GM12878 (cell line): ENCODE measurements around the gene CACNA2D4. TPM values are rescaled to one million over a fixed set of nuclear protein-coding genes. Genes with fewer than 3 reads are reported as not detected.

Experiments
- ATAC-seq: fragments of 200-7000 bp; cut with Tn5 transposase; 3 replicates; pipeline ENCODE4 v1.9.1; 2020; ENCODE audit warnings: mild to moderate bottlenecking, moderate library complexity
- BruUV-seq: library from RNA; stranded (reverse); fragments of 400-500 nt; replicated peaks from 2 replicates; lab custom pipeline; 2021; lab: Mats Ljungman, UMichigan
- CTCF ChIA-PET: fragments of 300-600 bp; sonication (Branson Sonifier 250); formaldehyde crosslinking; extraction: SDS; loops from one replicate; lab custom pipeline; 2021; ENCODE audit warnings: inconsistent platforms; lab: Yijun Ruan, JAX
- POLR2A ChIA-PET: fragments of 350-600 bp; formaldehyde crosslinking; extraction: SDS; loops from one replicate; lab custom pipeline; 2021; ENCODE audit warnings: inconsistent platforms; lab: Charles Lee
- RAD21 ChIA-PET: fragments of 300-600 bp; sonication (Branson Sonifier 250); formaldehyde crosslinking; loops from one replicate; lab custom pipeline; 2023; ENCODE audit warnings: antibody characterized with exemption; ENCODE audit not compliant: unreplicated experiment; lab: Charles Lee
- SMC1A ChIA-PET: fragments of 300-600 bp; sonication (Branson Sonifier 250); formaldehyde crosslinking; loops from one replicate; lab custom pipeline; 2023; ENCODE audit not compliant: unreplicated experiment, uncharacterized antibody; lab: Charles Lee
- DNase-seq: peaks from one replicate; pipeline ENCODE4 v3.0.0-alpha.2; 2011; ENCODE audit warnings: low read depth, low spot score
- FAIRE-seq: peaks from 3 replicates; lab custom pipeline; 2011; peaks lifted over from hg19 to GRCh38; lab: Jason Lieb, UNC
- H2AFZ ChIP-seq: 2 replicates; pipeline ENCODE4 v1.6.0; 2011; ENCODE audit warnings: low read depth, low read length, control low read depth; ENCODE audit not compliant: control insufficient read depth
- H3K27ac ChIP-seq: 2 replicates; pipeline ENCODE4 v1.5.1; 2011; ENCODE audit warnings: control low read depth; ENCODE audit not compliant: control insufficient read depth, insufficient read depth
- H3K27me3 ChIP-seq, 2 experiments: replicated peaks in 1 of 2; 2 replicates each; pipeline versions ENCODE4 v1.6.0 to v1.6.1; 2011; ENCODE audit warnings: low read length in 1 of 2; ENCODE audit not compliant: control insufficient read depth in 2 of 2, insufficient read depth in 2 of 2
- H3K36me3 ChIP-seq, 2 experiments: 2 replicates each; pipeline ENCODE4 v1.5.1; 2011; ENCODE audit warnings: low read length in 1 of 2; ENCODE audit not compliant: control insufficient read depth in 2 of 2, insufficient read depth in 2 of 2
- H3K4me1 ChIP-seq: 2 replicates; pipeline ENCODE4 v1.6.1; 2011; ENCODE audit warnings: mild to moderate bottlenecking, low read length, moderate library complexity, mixed read lengths; ENCODE audit not compliant: control insufficient read depth, insufficient read depth
- H3K4me2 ChIP-seq: 2 replicates; pipeline ENCODE4 v1.6.0; 2011; ENCODE audit warnings: control low read depth; ENCODE audit not compliant: control insufficient read depth, insufficient read depth
- H3K4me3 ChIP-seq: fragments of 200-600 bp; sonication (generic); 2 replicates; pipeline ENCODE4 v1.5.1; 2016
- H3K79me2 ChIP-seq: 2 replicates; pipeline ENCODE4 v1.6.0; 2011; ENCODE audit warnings: low read length; ENCODE audit not compliant: control insufficient read depth, insufficient read depth
- H3K9ac ChIP-seq: 2 replicates; pipeline ENCODE4 v1.8.0; 2011; ENCODE audit warnings: low read length, control low read depth, mixed read lengths; ENCODE audit not compliant: control insufficient read depth, insufficient read depth
- H3K9me3 ChIP-seq: replicated peaks from 3 replicates; pipeline ENCODE4 v1.5.1; 2011; ENCODE audit warnings: mild to moderate bottlenecking, low read length; ENCODE audit not compliant: control insufficient read depth, insufficient read depth
- H4K20me1 ChIP-seq: 2 replicates; pipeline ENCODE4 v1.6.0; 2011; ENCODE audit not compliant: control insufficient read depth, insufficient read depth
- ASH2L ChIP-seq: fragments of 300-600, 200-600 bp; sonication (generic); IDR thresholded peaks from 2 replicates; pipeline ENCODE4 v1.6.1; 2017; ENCODE audit warnings: low read depth, mild to moderate bottlenecking, borderline replicate concordance
- HDGF ChIP-seq: fragments of 450-650 bp; IDR thresholded peaks from 2 replicates; pipeline ENCODE4 v1.6.1; 2016; ENCODE audit warnings: antibody characterized with exemption
- KAT2A ChIP-seq: conservative IDR thresholded peaks from 2 replicates; pipeline ENCODE4 v1.6.1; 2011; ENCODE audit warnings: low read depth, low read length; ENCODE audit not compliant: control insufficient read depth
- MXI1 ChIP-seq: fragments of 150-350 bp; IDR thresholded peaks from 2 replicates; pipeline ENCODE4 v1.6.1; 2011; ENCODE audit warnings: low read depth, mild to moderate bottlenecking, inconsistent platforms, low read length, improper control_type of control experiment
- PAX5 ChIP-seq: IDR thresholded peaks from 2 replicates; pipeline ENCODE4 v1.6.1; 2011; ENCODE audit warnings: low read depth, low read length, borderline replicate concordance
- POLR2A ChIP-seq: IDR thresholded peaks from 2 replicates; pipeline ENCODE4 v1.6.1; 2011; ENCODE audit warnings: low read depth, mild to moderate bottlenecking, low read length
- POU2F2 ChIP-seq: IDR thresholded peaks from 3 replicates; pipeline ENCODE4 v1.6.1; 2011; ENCODE audit warnings: low read depth, mild to moderate bottlenecking, low read length, borderline replicate concordance
- RELA ChIP-seq: fragments of 450-650 bp; IDR thresholded peaks from 2 replicates; pipeline ENCODE4 v1.8.0; 2014; ENCODE audit warnings: borderline replicate concordance; ENCODE audit not compliant: partially characterized antibody
- TCF12 ChIP-seq: IDR thresholded peaks from 2 replicates; pipeline ENCODE4 v1.6.1; 2011; ENCODE audit warnings: low read depth, mild to moderate bottlenecking, low read length
- ZNF207 ChIP-seq: fragments of 450-650 bp; IDR thresholded peaks from 2 replicates; pipeline ENCODE4 v1.6.1; 2014; ENCODE audit warnings: antibody characterized with exemption, mild to moderate bottlenecking, borderline replicate concordance
- ZNF622 ChIP-seq: fragments of 450-650 bp; IDR thresholded peaks from 2 replicates; pipeline ENCODE4 v1.6.1; 2017; ENCODE audit warnings: mild to moderate bottlenecking, inconsistent platforms
- WGBS: methylation state at CpG from one replicate; pipeline ENCODE4 v1.1.6; 2016; ENCODE audit warnings: low lambda C conversion rate; ENCODE audit not compliant: insufficient replicate concordance, insufficient coverage; ENCODE audit errors: missing lambda C conversion rate; 5-methylcytosine and 5-hydroxymethylcytosine counted together
- in situ Hi-C: fragments of 300-500 bp; cut with MboI; formaldehyde crosslinking; loops from 9 replicates; pipeline ENCODE4 v1.14.3; 2018; ENCODE audit warnings: mixed read lengths
- intact Hi-C: fragments of 100-400 bp; cut with micrococcal nuclease; formaldehyde crosslinking; loops from one replicate; pipeline ENCODE4 v1.14.2; 2022; ENCODE audit not compliant: unreplicated experiment
- polyA plus RNA-seq, 11 experiments: library from polyadenylated mRNA; depleted of rRNA in 4 of 11; unstranded in 6 of 11; stranded (reverse) in 5 of 11; fragments of >200 nt; fragmentation: Nextera tagmentation in 4 of 11; fragmentation: Illumina TruSeq in 1 of 11; extraction: Ambion mirVana in 4 of 11; extraction: Trizol in 1 of 11; gene quantifications; 1 replicate in 1 of 11; 2 replicates in 10 of 11; pipeline versions ENCODE4 v1.2.1 to v1.2.3, GENCODE V29; 2011 to 2016; ENCODE audit warnings: inconsistent platforms in 2 of 11, missing spikeins in 2 of 11, low read depth in 1 of 11
- total RNA-seq, 4 experiments: library from RNA; depleted of rRNA in 3 of 4; stranded (reverse); fragments of >200 nt in 3 of 4; fragmentation: Illumina TruSeq in 1 of 4; extraction: Trizol in 1 of 4; gene quantifications; 2 replicates each; pipeline versions ENCODE4 v1.2.1 to v1.2.3, GENCODE V29; 2013 to 2021
- TF ChIP-seq, protein P1 (sequence below): IDR thresholded peaks from 2 replicates; pipeline ENCODE4 v1.6.1; 2012; ENCODE audit warnings: low read length, inconsistent platforms
- TF ChIP-seq, protein P2 (sequence below), 3 experiments: IDR thresholded peaks in 2 of 3; conservative IDR thresholded peaks in 1 of 3; 2 replicates each; pipeline ENCODE4 v1.5.1; 2011; ENCODE audit warnings: low read depth in 3 of 3, low read length in 3 of 3, mild to moderate bottlenecking in 3 of 3, control low read depth in 2 of 3, moderate library complexity in 2 of 3, inconsistent platforms in 1 of 3, mixed read lengths in 1 of 3; ENCODE audit not compliant: control insufficient read depth in 2 of 3, insufficient read depth in 1 of 3; ENCODE audit errors: extremely low read depth in 1 of 3
- TF ChIP-seq, protein P3 (sequence below): fragments of 450-650 bp; IDR thresholded peaks from 2 replicates; pipeline ENCODE4 v1.6.1; 2016; ENCODE audit warnings: mild to moderate bottlenecking

CACNA2D4 gene
- total and polyA plus RNA-seq, 10 of the 15 experiments (the other 5 are each of a cell fraction or from before 2014, with no cell fraction given), result 0.03 to 1.0 (median 0.65) TPM

DNA sequence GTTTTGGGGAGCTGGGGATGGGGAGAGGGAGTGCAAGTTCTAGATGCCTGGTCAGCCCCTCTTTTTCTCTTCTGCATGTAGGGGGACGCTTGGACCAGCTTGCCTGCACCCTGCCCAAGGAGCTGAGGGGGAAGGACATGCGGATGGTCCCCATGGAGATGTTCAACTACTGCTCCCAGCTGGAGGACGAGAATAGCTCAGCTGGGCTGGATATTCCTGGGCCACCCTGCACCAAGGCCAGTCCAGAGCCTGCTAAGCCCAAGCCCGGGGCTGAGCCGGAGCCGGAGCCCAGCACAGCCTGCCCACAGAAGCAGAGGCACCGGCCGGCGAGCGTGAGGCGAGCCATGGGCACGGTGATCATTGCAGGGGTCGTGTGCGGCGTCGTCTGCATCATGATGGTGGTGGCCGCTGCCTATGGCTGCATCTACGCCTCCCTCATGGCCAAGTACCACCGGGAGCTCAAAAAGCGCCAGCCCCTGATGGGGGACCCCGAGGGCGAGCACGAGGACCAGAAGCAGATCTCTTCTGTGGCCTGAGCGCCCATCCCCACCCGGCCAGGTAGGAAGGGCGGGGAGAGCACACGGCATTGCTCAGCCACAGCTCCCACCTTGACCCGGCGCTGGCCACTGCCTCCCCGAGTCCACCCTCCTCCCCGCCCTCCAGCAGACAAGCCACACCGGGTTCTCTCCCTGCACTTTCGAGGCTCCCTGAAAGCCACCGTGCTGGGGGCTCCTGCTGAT lies 84.1 kb downstream of the CACNA2D4 start (continued):
- TF ChIP-seq KAT2A, result no peak
- TF ChIP-seq, protein P1, sequence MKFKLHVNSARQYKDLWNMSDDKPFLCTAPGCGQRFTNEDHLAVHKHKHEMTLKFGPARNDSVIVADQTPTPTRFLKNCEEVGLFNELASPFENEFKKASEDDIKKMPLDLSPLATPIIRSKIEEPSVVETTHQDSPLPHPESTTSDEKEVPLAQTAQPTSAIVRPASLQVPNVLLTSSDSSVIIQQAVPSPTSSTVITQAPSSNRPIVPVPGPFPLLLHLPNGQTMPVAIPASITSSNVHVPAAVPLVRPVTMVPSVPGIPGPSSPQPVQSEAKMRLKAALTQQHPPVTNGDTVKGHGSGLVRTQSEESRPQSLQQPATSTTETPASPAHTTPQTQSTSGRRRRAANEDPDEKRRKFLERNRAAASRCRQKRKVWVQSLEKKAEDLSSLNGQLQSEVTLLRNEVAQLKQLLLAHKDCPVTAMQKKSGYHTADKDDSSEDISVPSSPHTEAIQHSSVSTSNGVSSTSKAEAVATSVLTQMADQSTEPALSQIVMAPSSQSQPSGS, result no peak

DNA sequence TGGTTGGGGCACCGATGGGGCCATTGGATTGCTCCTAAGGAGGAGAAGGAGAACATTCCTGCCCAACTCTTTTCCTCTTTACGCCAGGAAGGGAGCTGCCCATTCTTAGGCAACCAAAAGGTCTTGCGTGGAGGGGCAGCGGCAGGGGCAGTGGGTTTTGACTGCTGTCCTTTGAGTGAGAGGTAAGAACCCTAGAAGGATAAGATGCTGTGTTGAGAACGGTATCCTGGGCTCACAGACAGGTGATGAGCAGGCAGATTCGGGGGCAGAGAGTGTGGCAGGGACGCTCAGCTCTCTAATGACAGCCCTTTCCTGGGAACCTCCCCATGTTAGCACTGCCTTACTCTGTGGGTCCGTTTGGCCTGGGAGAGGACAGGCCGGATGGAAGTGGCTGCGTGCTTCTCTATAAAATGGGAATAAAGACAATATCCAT lies 84.8 kb downstream of the CACNA2D4 start:
- in situ Hi-C loops, result no loop called here
- BruUV-seq, result no TSS peak
- intact Hi-C loops, result no loop called here
- no peak for ATAC-seq
- RAD21 ChIA-PET, result no interaction called here
- Histone ChIP-seq H3K9me3 (no peaks in the 10 kb centered on the region), H3K27me3 (peaks cover 2 to 4% of the 10 kb centered on the region in 2 experiments; a peak in 3 of 4 replicates), H2AFZ (no peak overlapping the region), H3K36me3 (no peaks in the 10 kb centered on the region), H3K4me1 (no peaks in the 10 kb centered on the region), H3K4me3 (no peak overlapping the region), H3K4me2 (no peak overlapping the region), H3K27ac (no peak overlapping the region), H3K9ac (no peak overlapping the region), H4K20me1 (no peaks in the 10 kb centered on the region), H3K79me2 (no peaks in the 10 kb centered on the region)
- SMC1A ChIA-PET, result no interaction called here
- CTCF ChIA-PET, result interaction anchor here (0.7 kb wide), 1 partner anchor 193 kb away, joined by 3 read pairs; no protein-coding TSS in a partner anchor
- DNase-seq, result no peak
- POLR2A ChIA-PET, result interaction anchor here (0.5 kb wide), 1 partner anchor 134 kb away, joined by 4 read pairs; no protein-coding TSS in a partner anchor
- 47% methylated on average over 10 of the region's 10 CpGs for WGBS
- FAIRE-seq, result no peak
- no peak for TF ChIP-seq ZNF207
- no peak for TF ChIP-seq PAX5
- TF ChIP-seq, protein P2, sequence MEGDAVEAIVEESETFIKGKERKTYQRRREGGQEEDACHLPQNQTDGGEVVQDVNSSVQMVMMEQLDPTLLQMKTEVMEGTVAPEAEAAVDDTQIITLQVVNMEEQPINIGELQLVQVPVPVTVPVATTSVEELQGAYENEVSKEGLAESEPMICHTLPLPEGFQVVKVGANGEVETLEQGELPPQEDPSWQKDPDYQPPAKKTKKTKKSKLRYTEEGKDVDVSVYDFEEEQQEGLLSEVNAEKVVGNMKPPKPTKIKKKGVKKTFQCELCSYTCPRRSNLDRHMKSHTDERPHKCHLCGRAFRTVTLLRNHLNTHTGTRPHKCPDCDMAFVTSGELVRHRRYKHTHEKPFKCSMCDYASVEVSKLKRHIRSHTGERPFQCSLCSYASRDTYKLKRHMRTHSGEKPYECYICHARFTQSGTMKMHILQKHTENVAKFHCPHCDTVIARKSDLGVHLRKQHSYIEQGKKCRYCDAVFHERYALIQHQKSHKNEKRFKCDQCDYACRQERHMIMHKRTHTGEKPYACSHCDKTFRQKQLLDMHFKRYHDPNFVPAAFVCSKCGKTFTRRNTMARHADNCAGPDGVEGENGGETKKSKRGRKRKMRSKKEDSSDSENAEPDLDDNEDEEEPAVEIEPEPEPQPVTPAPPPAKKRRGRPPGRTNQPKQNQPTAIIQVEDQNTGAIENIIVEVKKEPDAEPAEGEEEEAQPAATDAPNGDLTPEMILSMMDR (IDR thresholded peaks at IDR 0.05 in 2 of 3, conservative IDR thresholded peaks at IDR 0.05 in 1 of 3; ENCODE audit: control insufficient read depth in 2 of 3, extremely low read depth in 1 of 3, insufficient read depth in 1 of 3, low read depth in 3 of 3, low read length in 3 of 3), result no peak
- no peak for TF ChIP-seq MXI1
- TF ChIP-seq HDGF, result no peak
- TF ChIP-seq ZNF622, result no peak
- TF ChIP-seq, protein P3, sequence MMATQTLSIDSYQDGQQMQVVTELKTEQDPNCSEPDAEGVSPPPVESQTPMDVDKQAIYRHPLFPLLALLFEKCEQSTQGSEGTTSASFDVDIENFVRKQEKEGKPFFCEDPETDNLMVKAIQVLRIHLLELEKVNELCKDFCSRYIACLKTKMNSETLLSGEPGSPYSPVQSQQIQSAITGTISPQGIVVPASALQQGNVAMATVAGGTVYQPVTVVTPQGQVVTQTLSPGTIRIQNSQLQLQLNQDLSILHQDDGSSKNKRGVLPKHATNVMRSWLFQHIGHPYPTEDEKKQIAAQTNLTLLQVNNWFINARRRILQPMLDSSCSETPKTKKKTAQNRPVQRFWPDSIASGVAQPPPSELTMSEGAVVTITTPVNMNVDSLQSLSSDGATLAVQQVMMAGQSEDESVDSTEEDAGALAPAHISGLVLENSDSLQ, result no peak
- no peak for TF ChIP-seq POU2F2
- no peak for TF ChIP-seq RELA
- TF ChIP-seq POLR2A, result no peak
- no peak for TF ChIP-seq ASH2L
- TF ChIP-seq TCF12, result no peak
